GM12865 (cell line): ENCODE results near the gene HELZ2.

ENCODE experiments used
- DNase-seq: peaks from one replicate; pipeline ENCODE4 v3.0.0; 2010; ENCODE audit warnings: low read depth
- H3K4me3 ChIP-seq: 2 replicates; pipeline ENCODE4 v1.5.1; 2011; ENCODE audit warnings: mild to moderate bottlenecking, low read depth, low read length, control low read depth
- TF ChIP-seq, protein P1 (sequence below): IDR thresholded peaks from 2 replicates; pipeline ENCODE4 v1.5.1; 2011; ENCODE audit warnings: low read length, control low read depth, low read depth, inconsistent platforms; ENCODE audit not compliant: insufficient read depth; ENCODE audit errors: missing control alignments

HELZ2 gene

DNA sequence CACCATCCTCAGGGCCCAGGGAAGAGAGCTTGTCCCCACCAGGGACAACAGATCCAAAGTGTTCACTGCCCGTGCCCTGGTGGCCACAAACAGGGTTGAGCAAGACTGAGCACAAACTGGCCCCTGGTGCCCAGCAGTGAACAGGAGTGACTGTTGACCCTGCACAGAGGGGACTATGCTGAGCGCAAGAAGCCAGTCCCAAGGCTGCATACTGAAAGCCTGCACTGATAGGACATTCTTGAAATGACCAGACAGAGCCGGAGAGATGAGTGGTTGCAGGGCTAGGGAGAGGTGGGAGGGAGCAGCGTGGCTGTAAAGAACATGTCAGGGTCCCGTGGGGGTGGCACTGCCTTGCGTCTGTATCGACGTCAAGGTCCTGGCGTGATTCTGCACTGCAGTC, 23.0 kb downstream of the HELZ2 start:
- no peak for DNase-seq
- TF ChIP-seq, protein P1, sequence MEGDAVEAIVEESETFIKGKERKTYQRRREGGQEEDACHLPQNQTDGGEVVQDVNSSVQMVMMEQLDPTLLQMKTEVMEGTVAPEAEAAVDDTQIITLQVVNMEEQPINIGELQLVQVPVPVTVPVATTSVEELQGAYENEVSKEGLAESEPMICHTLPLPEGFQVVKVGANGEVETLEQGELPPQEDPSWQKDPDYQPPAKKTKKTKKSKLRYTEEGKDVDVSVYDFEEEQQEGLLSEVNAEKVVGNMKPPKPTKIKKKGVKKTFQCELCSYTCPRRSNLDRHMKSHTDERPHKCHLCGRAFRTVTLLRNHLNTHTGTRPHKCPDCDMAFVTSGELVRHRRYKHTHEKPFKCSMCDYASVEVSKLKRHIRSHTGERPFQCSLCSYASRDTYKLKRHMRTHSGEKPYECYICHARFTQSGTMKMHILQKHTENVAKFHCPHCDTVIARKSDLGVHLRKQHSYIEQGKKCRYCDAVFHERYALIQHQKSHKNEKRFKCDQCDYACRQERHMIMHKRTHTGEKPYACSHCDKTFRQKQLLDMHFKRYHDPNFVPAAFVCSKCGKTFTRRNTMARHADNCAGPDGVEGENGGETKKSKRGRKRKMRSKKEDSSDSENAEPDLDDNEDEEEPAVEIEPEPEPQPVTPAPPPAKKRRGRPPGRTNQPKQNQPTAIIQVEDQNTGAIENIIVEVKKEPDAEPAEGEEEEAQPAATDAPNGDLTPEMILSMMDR, result no peak
- no peak overlapping the region for H3K4me3 ChIP-seq

DNA sequence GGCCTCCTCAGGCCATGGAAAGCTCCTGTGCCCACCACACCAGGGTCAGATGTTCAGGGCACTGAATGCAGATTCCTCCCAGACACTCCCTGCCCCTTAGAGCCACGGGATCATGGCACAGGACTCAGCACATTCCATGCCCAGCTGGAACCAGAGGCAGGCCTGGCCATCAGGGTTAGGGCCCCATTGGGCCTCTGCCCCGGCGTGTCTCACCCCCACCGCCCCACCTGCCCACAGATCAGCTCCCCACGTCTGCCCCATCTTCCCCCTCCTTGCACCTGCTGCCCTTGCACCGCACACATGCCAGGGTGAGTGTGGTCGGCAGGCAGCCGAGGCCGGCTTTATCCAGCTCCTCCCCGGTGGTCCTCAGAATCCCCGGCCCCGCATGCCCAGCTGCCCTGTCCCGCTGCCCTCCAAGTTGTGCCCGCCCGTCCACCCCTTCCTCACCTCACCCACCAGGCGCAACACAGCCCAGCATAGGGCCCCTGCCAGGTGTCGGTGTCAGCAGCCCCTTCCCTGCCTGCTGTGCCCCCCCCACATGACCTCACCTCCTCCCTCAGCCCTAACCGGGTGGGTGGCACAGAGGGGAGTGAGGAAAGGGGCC, 24.3 kb downstream of the HELZ2 start:
- no peak overlapping the region for H3K4me3 ChIP-seq
- TF ChIP-seq, protein P1, result no peak
- DNase-seq, result no peak

DNA sequence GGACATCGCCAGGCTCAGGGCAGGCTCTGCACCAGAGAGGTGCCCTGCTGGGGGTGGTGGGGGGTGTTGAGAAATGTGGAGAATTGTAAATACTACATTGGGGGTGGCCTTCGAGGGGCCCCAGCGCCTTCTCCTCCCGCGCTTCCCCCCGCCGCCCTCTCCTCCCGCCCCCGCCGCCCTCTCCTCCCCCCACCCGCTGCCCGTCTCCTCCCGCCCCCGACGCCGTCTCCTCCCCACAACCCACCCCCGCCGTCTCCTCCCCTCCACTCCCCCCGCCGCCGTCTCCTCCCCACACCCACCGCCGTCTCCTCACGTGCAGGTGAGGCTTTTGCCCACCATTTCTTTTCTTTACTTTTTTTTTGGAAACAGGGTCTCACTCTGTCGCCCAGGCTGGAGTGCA, 25.0 kb downstream of the HELZ2 start:
- no peak for DNase-seq
- H3K4me3 ChIP-seq, result no peak overlapping the region
- TF ChIP-seq, protein P1, result no peak

DNA sequence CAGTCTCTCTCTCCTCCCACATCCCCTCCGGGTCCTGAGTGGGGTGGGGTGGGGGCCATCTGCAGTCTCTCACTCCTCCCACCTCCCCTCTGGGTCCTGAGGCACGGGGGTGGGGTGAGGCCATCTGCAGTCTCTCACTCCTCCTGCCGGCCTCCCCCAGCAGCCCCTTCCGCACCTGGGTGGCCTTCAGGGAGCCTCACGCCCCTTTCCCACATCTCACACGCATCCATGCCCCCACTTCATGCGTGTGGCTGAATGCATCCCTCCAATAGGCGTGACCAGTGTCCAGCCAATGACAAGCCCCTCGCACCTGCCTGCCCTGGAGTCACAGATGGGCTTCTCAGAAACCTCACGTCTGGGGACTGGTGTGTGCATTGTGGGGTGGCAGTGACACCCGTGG, 25.5 kb downstream of the HELZ2 start:
- TF ChIP-seq, protein P1, result no peak
- H3K4me3 ChIP-seq, result no peak overlapping the region
- no peak for DNase-seq

DNA sequence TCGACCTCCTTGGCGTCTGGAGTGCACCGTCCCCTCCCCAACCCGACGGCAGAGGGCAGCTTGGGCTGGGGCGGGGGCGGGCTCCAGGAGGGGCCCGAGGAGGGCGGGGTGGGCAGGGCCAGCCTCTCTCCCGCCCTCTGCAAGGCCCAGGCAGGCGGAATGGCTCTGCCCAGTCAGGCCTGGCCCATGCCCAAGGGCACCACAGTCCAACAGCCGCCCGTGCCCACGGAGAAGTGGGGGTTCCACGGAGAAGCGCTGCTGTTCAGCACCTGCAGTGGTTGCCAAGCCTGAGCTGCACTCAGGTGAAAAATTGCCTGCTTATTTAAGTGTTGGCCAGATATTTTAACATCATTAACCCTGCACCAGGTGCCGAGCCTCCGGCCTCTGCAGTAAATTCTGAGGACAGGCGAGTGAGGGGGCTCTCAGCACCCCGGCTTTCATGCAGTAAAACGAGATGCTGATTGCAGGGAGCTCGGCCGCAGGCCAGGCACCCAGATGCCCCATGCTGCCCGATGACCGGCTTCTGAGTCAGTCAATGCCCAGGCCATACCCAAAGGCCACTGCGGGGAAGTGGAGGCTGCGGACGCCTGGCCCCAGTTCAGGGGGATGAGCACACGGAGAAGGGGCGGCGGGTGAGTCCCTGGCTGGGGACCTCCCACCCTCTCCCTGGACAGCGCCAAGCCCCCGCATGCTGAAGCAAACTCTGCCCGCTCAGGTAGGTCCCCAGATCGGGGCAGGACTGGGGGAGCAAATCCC, 26.1 kb downstream of the HELZ2 start, which contains the start of gene SRMS:
SRMS (minus strand) TSS at position 25 of the 756 bp plus-strand sequence. CDS start 286 bp downstream, outside the sequence.
- no peak for DNase-seq
- H3K4me3 ChIP-seq, result no peak within 1 kb of the TSS
- TF ChIP-seq, protein P1, result no peak

DNA sequence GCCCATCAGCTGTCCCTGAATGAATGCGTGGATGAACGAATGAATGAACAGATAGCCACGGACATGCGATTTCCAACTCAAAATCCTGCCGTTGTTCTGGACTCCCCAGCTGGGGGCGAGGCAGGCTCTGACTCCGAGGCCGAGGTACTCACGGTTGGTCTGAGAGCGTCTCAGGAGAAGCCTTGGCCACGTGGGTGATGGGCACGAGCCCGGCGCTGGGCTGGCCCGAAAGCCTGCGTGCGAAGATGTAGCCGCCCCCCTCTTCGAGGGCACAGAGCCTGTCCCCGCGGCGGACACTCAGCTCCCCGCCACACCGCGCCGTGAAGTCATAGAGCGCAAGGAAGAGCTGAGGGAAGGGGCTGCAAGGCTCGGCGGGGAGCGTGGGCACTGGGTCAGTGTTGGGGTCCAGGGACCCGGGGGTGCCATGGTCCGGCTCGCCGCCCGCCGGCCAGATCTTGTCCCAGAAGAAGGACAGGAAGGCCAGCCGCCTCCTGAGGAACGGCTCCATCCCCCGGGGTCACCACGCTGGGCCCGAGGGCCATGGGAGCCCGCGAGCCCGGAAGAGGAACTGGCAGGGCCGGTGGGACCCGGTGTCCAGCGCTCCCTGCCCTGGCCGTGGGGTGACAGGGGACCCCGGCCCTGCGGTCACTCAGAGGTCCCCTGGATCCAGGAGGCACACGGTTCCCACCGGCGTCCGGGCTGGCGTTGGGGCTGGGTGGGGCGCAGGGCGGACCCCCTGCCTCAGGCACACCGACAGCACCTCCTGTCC, 26.9 kb downstream of the HELZ2 start:
- no peak overlapping the region for H3K4me3 ChIP-seq
- DNase-seq, result no peak
- TF ChIP-seq, protein P1, result no peak
